ENCODE results near the gene OCIAD2. TPM values are rescaled to one million over a fixed set of nuclear protein-coding genes. Genes with fewer than 3 reads are reported as not detected.

Gene OCIAD2
- total RNA-seq, 6 experiments from 2014 or later: 1.0 to 17.3 (median 2.3) TPM

Other genes with a start within 250 kb of the OCIAD2 start
- 10 to 100 TPM; 29.0 to 32.8 (median 30.4) TPM for gene FRYL, start 126.5 kb downstream of the OCIAD2 start, total RNA-seq (2021; fragmentation: NEBNext Ultra II Directional; extraction: Animal tissue kit (Norgen Biotek cat#: 25700))
- gene OCIAD1, start 75.7 kb downstream of the OCIAD2 start, total RNA-seq (2021; fragmentation: NEBNext Ultra II Directional; extraction: Animal tissue kit (Norgen Biotek cat#: 25700)): 100 to 1,000 TPM; 125 to 153 (median 136) TPM
- gene CWH43, start 79.5 kb upstream of the OCIAD2 start, total RNA-seq (2021; fragmentation: NEBNext Ultra II Directional; extraction: Animal tissue kit (Norgen Biotek cat#: 25700)): not detected

Measured in HFFc6 (cell line).